GM18951 (cell line): Measurements from ENCODE around the gene TBX4.
"Not testable (repeated sequence)": the region's sequence is repeated elsewhere in the genome, so short reads cannot be mapped to it uniquely, and the experiment has no call there.

ENCODE experiments used
- POLR2A ChIP-seq: IDR thresholded peaks from 4 replicates; pipeline ENCODE4 v1.6.1; 2011; ENCODE audit warnings: mild to moderate bottlenecking; ENCODE audit not compliant: insufficient read length, insufficient read depth; ENCODE audit errors: extremely low read depth
- in situ Hi-C: fragments of 300-500 bp; cut with MboI; formaldehyde crosslinking; loops from one replicate; pipeline ENCODE4 v1.12.0; 2022; ENCODE audit warnings: low sequenced_read_pairs, mixed read lengths, inconsistent platforms; ENCODE audit not compliant: unreplicated experiment

TBX4 gene

DNA sequence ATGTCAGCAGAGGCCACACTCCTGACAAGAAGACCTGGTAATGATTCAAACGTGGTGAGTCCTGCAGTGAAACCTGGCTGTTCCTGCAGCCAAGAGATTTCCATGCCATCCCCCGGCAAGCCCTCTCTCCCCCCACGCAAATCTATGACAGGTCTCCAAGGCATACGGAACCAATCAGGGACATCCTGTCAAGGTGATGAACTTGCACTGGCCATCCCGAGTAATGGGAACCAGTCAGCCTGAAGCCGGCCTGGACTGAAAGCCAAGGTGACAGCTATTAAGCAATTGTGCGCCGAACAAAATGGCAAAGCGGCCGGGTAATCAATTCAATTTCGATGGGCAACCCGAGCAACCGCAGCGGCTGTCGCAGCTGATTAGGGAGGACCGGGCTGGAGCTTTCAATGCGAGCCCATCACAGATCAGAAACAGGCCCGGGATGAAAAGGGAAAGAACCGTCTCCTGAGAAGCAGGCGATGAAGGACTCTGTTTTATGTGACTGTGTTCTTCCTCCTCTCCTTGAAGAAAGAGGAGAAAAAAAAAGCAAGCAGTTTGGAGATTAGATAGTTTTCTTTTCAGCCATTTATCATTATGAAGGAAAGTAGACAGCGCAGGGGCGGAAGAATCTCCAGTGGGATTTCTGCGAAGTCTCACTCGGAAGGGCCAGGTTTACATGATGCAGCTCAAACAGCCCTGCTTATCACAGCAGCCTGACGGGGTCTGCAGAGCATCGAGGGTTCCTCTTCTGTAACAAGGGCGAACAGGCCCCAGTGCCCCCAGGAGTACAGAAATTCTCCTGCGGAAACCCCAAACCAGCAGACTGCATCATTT lies 35.2 kb downstream of the TBX4 start:
- in situ Hi-C loops = no loop called here

GRCh38 chr17:61487989-61488595 lies 35.9 kb downstream of the TBX4 start:
- in situ Hi-C loops = no loop called here
- no peak for TF ChIP-seq POLR2A

More for the DNA sequence above, 35.2 kb downstream of the TBX4 start:
- no peak for TF ChIP-seq POLR2A

DNA sequence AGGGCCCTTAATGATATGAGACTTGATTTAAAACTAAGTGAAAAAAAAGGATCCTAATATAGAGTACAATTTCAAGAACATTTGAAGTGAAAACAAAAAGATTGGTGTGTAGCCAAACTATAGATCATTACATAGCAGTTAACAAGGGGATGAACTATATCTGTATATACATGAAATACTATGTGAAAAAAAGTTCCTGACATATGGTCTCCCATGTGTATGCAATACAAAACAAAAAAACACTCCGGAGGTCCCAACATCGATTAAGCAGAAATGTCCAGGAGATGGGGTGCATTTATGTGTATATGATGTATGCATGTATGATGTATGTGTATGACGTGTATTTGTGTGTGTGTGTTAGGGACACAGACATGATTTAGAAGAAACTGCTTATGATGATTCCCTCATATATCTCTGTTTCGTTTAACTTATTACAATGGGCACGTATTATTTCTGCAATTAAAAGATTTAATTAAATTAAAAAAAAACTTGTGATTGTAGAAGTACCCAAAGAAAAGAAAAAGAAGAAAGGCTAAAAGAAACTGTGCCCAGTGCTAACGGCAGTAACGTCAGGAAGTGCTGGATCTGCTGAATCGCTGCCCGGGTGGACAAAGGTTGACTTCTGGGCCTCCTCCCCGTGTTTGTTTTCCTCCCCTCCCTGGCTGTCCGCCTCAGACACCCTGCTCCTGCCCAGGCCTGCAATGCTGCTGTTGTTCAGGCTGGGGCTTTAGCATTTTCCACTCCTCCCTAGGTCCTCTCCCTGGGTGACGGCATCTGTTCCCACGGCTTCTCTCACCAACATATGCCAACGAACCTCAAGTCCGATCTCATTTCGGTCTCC lies 36.9 kb downstream of the TBX4 start:
- in situ Hi-C loops = no loop called here
- TF ChIP-seq POLR2A = no peak

- in situ Hi-C loops = no loop called here
- TF ChIP-seq POLR2A = no peak
These were observed 37.7 kb downstream of the TBX4 start for GRCh38 chr17:61489719-61490490.

DNA sequence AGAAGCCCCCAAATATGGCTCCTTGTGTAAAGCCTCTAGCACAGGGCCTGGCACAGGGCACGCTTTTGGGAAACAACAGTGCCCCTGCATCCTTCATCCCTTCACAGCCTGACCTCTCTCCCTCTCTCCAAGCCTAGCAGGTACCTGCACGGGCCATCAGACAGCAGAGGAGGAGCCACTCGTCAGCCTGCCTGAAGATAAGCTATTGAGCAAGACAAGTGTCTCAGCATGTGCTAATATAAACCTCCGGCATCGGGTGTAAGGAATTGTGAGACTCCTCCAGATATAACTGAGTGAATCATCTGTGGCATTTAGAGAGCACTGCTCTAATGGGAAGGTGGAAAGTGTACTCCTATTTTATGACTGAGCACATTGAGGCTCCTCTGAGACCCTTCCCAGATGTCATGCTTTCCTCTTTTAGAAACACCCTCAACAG lies 38.3 kb downstream of the TBX4 start:
- in situ Hi-C loops = no loop called here
- no peak for TF ChIP-seq POLR2A

DNA sequence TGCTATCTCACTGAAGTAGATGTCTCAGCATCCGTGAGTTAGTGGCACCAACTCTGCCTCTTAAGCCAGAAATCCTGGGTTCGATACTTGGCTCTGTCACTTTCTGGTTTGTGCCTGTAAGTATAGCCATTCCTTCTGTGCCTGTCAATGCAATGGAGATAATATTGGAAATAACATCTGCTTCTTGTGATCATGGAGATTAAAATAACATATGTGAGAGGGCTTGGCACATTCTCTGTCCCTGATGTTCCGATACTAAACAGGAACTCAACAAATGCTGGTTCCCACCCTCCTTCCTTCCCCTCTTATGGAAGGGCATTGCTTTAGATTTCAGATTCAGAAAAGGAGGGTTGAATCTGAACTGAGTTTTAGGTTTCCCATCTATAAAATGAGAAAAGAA lies 39.8 kb downstream of the TBX4 start:
- in situ Hi-C loops = no loop called here
- TF ChIP-seq POLR2A = no peak

DNA sequence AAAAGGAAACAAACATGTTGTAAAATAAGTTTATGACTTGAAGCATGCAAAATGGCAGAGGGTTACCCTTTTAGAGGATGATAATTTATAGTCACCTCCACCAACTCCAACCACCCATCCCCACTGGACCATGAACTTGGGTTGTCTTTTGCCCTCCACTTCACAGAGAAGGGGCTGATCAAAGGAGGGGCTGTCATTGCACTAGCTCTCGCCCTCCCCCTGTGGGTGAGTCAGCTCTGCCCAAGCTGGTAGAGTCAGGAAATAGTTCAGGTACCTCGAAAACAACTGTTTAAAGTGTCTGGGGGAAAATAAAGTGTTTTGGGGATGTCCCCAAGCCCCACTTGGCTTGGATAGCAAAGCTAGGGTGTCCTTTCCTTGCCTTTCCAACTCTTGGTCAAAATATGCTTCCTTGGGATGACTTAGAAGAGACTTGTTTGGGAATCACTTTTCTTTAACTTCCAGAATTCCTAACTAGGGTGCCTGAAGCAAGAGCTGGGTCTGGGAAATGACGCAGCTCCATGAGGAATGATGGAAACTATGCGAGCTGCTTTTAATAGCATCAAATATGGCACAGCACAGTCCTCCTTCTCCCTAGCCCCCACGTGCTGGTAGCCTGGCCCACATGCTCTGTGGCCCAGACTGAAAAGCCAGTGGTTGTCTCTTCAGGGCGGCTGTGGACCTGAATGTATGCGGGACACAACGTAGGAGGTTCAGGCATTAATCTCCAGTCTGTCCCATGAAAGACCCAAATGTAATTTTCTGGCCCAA lies 40.7 kb downstream of the TBX4 start:
- in situ Hi-C loops = no loop called here
- TF ChIP-seq POLR2A = no peak

- in situ Hi-C loops = not testable (repeated sequence)
These were observed 41.7 kb downstream of the TBX4 start for GRCh38 chr17:61493830-61494324.

- in situ Hi-C loops = no loop called here
These were observed 42.3 kb downstream of the TBX4 start for GRCh38 chr17:61494325-61495160.

GRCh38 chr17:61495161-61495857 lies 43.1 kb downstream of the TBX4 start:
- TF ChIP-seq POLR2A = no peak
- in situ Hi-C loops = no loop called here

More at GRCh38 chr17:61494325-61495160, 42.3 kb downstream of the TBX4 start:
- no peak for TF ChIP-seq POLR2A
